HG03342 (cell line): ENCODE data around the gene KRT7.
"Not testable (repeated sequence)": the region's sequence is repeated elsewhere in the genome, so short reads cannot be mapped to it uniquely, and the experiment has no call there.

Experiments
- ATAC-seq: cut with Tn5 transposase; IDR thresholded peaks from one replicate; pipeline ENCODE4 v1.9.1; 2021; ENCODE audit warnings: mild to moderate bottlenecking, moderate library complexity; ENCODE audit not compliant: unreplicated experiment

The KRT7 gene

GRCh38 chr12:52229836-52230343, 3.2 kb upstream of the KRT7 start:
- ATAC-seq, result no peak

GRCh38 chr12:52230364-52231281, 2.4 kb upstream of the KRT7 start:
- no peak for ATAC-seq

GRCh38 chr12:52231305-52232202, 1.5 kb upstream of the KRT7 start:
- ATAC-seq, result no peak

- no peak for ATAC-seq
Measured at GRCh38 chr12:52232203-52232673, 805 bp upstream of the KRT7 start.

GRCh38 chr12:52233462-52234207, 592 bp downstream of the KRT7 start:
- no peak for ATAC-seq

GRCh38 chr12:52234223-52234810, 1.3 kb downstream of the KRT7 start:
- no peak for ATAC-seq

- ATAC-seq, result no peak
Measured at GRCh38 chr12:52235001-52235764, 2.1 kb downstream of the KRT7 start.

- no peak for ATAC-seq
Measured at GRCh38 chr12:52235822-52236361, 2.8 kb downstream of the KRT7 start.

GRCh38 chr12:52236386-52237050, 3.5 kb downstream of the KRT7 start:
- no peak for ATAC-seq

- ATAC-seq, result no peak
Measured at GRCh38 chr12:52238207-52238840, 5.3 kb downstream of the KRT7 start.

- ATAC-seq, result no peak
Measured at GRCh38 chr12:52238916-52239646, 6.0 kb downstream of the KRT7 start.

- ATAC-seq, result no peak
Measured at GRCh38 chr12:52239767-52240166, 6.7 kb downstream of the KRT7 start.

GRCh38 chr12:52240247-52240646, 7.2 kb downstream of the KRT7 start:
- ATAC-seq, result not testable (repeated sequence)

- ATAC-seq, result no peak
Measured at GRCh38 chr12:52241205-52241842, 8.3 kb downstream of the KRT7 start.

- ATAC-seq, result no peak
Measured at GRCh38 chr12:52242442-52243258, 9.6 kb downstream of the KRT7 start.

- no peak for ATAC-seq
Measured at GRCh38 chr12:52243259-52243855, 10.3 kb downstream of the KRT7 start.
